NCI-H1092 (cell line): ENCODE data around the gene ARL14EPL.
"Not testable (repeated sequence)": the region's sequence is repeated elsewhere in the genome, so short reads cannot be mapped to it uniquely, and the experiment has no call there.

ENCODE experiments used
- DNase-seq: peaks from one replicate; lab custom pipeline; 2025; lab: John Stamatoyannopoulos, UW

The ARL14EPL gene

GRCh38 chr5:116046823-116047222, 14.6 kb downstream of the ARL14EPL start:
- no peak for DNase-seq

- no peak for DNase-seq
These were observed 26.2 kb downstream of the ARL14EPL start for GRCh38 chr5:116058346-116058936.

DNA sequence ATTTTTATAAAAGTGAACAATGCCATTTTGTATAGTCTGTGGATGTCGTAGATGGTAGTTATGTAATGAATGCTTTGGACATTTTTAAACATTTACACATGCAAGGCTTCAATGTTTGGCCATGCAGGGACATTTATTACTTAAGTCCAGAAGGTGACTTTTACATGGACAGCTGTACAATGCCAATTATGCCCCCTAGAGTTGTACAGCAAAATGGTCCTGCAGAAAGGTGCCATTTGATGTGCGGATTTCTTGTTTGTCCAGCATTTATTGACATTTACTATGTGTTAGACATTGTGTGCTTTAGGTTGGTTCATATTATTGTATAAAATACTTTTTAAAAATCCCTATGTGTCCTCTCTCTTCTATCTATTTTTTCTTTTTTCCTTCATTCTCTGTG, 30.1 kb downstream of the ARL14EPL start:
- no peak for DNase-seq

GRCh38 chr5:116063950-116064349, 31.7 kb downstream of the ARL14EPL start:
- no peak for DNase-seq

- peak; percentile 5 for DNase-seq
These were observed 35.9 kb downstream of the ARL14EPL start for GRCh38 chr5:116068028-116068632.

GRCh38 chr5:116071211-116071610, 38.9 kb downstream of the ARL14EPL start:
- no peak for DNase-seq

GRCh38 chr5:116075191-116075831, 43.0 kb downstream of the ARL14EPL start:
- no peak for DNase-seq

DNA sequence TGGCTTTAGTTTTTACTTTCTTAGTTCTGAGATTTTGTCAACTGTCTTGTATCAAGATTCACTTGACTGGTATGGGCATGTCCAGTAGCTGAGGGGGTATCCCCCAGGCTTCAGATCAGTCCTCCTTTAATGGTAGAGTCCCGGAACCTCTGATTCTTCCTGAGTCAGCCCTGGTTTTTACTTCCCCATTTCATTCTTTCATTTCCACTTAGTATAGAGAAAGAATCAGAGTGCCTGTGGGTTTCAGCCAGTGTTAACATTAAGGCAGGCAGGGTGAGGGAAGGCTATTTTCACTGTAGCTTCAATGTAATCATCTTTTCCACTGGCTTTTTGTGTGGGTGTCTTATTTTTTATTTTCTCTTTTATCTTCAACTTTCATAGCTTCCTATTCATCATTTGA, 44.2 kb downstream of the ARL14EPL start:
- DNase-seq, result no peak

GRCh38 chr5:116078199-116078598, 45.9 kb downstream of the ARL14EPL start:
- no peak for DNase-seq

DNA sequence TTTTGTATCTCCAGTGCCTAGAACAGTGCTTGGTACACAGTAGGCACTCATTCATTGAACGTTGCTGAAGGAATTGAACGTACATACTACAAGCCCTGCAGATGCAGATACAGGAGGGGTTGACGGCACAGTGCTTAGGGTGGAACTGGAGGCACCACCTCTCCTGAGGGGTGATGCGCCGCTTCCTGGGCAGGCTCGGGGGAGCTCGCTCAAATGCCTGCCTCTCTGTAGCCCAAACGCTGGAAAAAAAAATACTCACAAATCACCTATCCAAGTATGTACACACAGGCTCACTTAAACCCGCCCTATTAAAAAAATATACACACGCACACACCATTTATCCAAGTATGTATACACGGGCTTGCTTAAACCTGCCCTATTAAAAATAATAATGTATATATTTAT, 52.0 kb downstream of the ARL14EPL start:
- DNase-seq, result peak; percentile 7

GRCh38 chr5:116084871-116085715, 52.8 kb downstream of the ARL14EPL start, which contains the start of gene COMMD10:
Gene COMMD10 (plus strand): TSS chr5:116085025.
- peak; percentile 47 for DNase-seq

DNA sequence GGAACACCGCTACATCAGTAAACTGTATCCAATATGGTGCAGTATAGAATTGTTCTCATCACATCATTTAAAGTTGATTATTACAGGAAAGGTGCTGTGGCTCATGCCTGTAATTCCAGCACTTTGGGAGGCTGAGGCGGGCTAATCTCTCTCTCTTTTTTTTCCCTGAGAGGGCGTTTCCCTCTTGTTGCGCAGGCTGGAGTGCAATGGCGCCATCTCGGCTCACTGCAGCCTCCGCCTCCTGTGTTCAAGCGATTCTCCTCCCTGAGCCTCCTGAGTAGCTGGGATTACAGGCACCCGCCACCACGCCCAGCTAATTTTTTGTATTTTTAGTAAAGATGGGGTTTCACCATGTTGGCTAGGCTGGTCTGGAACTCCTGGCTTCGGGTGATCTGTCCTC, 54.0 kb downstream of the ARL14EPL start:
- not testable (repeated sequence) for DNase-seq

DNA sequence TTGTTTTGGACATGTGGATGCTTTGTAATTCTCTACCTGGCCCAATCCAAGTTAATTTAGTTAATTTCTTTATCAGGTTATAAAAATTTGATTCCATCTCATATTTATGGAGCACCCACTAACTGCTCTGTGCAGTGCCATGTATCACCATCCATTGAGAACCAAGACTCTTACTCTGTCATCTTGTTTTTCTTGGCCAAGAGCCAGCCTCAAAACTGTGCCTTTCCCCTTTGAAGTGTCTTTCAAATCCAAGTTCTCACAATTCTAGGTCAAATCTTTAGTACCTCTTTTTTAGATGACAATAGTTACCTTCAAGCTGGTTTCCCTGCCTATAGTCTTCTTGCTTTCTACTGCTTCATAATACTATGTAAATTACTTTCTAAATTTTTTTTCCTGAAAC, 55.8 kb downstream of the ARL14EPL start:
- no peak for DNase-seq

DNA sequence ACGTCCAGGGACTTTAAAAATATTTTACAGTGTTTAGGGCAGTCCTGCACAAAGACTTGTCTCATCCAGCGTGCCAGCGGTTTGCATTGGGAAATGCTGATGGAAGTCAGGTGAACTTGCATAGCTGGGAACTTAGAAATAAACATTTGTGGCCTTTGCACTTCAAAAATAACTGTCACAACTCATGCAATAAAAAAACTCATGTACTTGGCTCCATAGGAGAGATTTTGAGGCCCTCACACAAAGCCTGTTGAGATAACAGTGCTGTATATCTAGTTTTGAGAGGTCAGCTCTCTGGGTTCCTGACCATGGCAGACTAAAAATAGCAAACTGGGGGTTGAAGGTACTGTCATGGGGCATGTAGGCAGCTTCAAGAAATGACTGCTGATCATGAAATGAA, 58.0 kb downstream of the ARL14EPL start:
- DNase-seq, result no peak

- DNase-seq, result no peak
These were observed 59.1 kb downstream of the ARL14EPL start for GRCh38 chr5:116091416-116091815.

- no peak for DNase-seq
These were observed 65.0 kb downstream of the ARL14EPL start for GRCh38 chr5:116097301-116097700.

GRCh38 chr5:116098998-116099397, 66.7 kb downstream of the ARL14EPL start:
- no peak for DNase-seq

- not testable (repeated sequence) for DNase-seq
These were observed 72.7 kb downstream of the ARL14EPL start for GRCh38 chr5:116104941-116105340.
